Fibroblast of lung (primary cell): ENCODE data around the gene TP53BP2. TPM values are rescaled to one million over a fixed set of nuclear protein-coding genes. Genes with fewer than 3 reads are reported as not detected.

Source experiments
- DNase-seq, 2 donors: peaks; one replicate each; pipeline versions ENCODE4 v3.0.0 to v3.0.0-alpha.2; 2010; ENCODE audit warnings: low read depth in 2 of 2
- H2AFZ ChIP-seq: 2 replicates; pipeline ENCODE4 v1.5.1; 2012; ENCODE audit warnings: low read length, control low read depth, inconsistent platforms
- H3K27ac ChIP-seq: 2 replicates; pipeline ENCODE4 v1.5.1; 2011; ENCODE audit warnings: low read length, control low read depth; ENCODE audit not compliant: insufficient read depth
- H3K27me3 ChIP-seq: 2 replicates; pipeline ENCODE4 v1.5.1; 2011; ENCODE audit warnings: mild to moderate bottlenecking, low read length; ENCODE audit not compliant: control insufficient read depth, insufficient read depth
- H3K36me3 ChIP-seq: 2 replicates; pipeline ENCODE4 v1.5.1; 2011; ENCODE audit warnings: low read length; ENCODE audit not compliant: control insufficient read depth, insufficient read depth
- H3K4me1 ChIP-seq: 2 replicates; pipeline ENCODE4 v1.5.1; 2011; ENCODE audit warnings: low read length; ENCODE audit not compliant: control insufficient read depth, insufficient read depth; ENCODE audit errors: extremely low read depth
- H3K4me2 ChIP-seq: 2 replicates; pipeline ENCODE4 v1.5.1; 2011; ENCODE audit warnings: low read length, control low read depth; ENCODE audit not compliant: insufficient read depth; ENCODE audit errors: extremely low read depth
- H3K4me3 ChIP-seq, 4 experiments: fragments of 200-600 bp in 1 of 4; sonication (generic) in 1 of 4; replicated peaks in 1 of 4; 2 replicates each; pipeline ENCODE4 v1.5.1; 2011 to 2016; ENCODE audit warnings: low read length in 4 of 4, low read depth in 3 of 4, mild to moderate bottlenecking in 3 of 4, control low read depth in 2 of 4, inconsistent platforms in 1 of 4, mixed read lengths in 1 of 4; ENCODE audit not compliant: insufficient read depth in 1 of 4; ENCODE audit errors: control extremely low read depth in 1 of 4
- H3K79me2 ChIP-seq: 2 replicates; pipeline ENCODE4 v1.5.1; 2012; ENCODE audit warnings: mild to moderate bottlenecking, low read length, inconsistent platforms; ENCODE audit not compliant: control insufficient read depth, insufficient read depth
- H3K9ac ChIP-seq: 2 replicates; pipeline ENCODE4 v1.5.1; 2011; ENCODE audit warnings: mild to moderate bottlenecking, low read length, control low read depth; ENCODE audit not compliant: insufficient read depth
- H3K9me3 ChIP-seq: 2 replicates; pipeline ENCODE4 v1.5.1; 2012; ENCODE audit warnings: low read depth, low read length; ENCODE audit not compliant: control insufficient read depth, insufficient read depth
- H4K20me1 ChIP-seq: 2 replicates; pipeline ENCODE4 v1.5.1; 2011; ENCODE audit warnings: low read length; ENCODE audit not compliant: control insufficient read depth, insufficient read depth; ENCODE audit errors: extremely low read depth
- EZH2 ChIP-seq: IDR thresholded peaks from 2 replicates; pipeline ENCODE4 v1.5.1; 2012; ENCODE audit warnings: low read length, control low read depth, mild to moderate bottlenecking; ENCODE audit errors: missing control alignments
- polyA plus RNA-seq, 2 donors: library from polyadenylated mRNA; depleted of rRNA in 1 of 2; stranded (reverse) in 1 of 2; unstranded in 1 of 2; fragments of >200 nt; gene quantifications; 2 replicates each; pipeline ENCODE4 v1.2.1, GENCODE V29; 2011 to 2012; ENCODE audit warnings: missing spikeins in 1 of 2
- total RNA-seq: library from RNA; depleted of rRNA; stranded (reverse); fragments of >200 nt; gene quantifications from 2 replicates; pipeline ENCODE4 v1.2.1, GENCODE V29; 2014
- TF ChIP-seq, protein P1 (sequence below), 2 donors: IDR thresholded peaks in 1 of 2; conservative IDR thresholded peaks in 1 of 2; 1 replicate in 1 of 2; 2 replicates in 1 of 2; pipeline ENCODE4 v1.5.1; 2011 to 2012; ENCODE audit warnings: low read length in 2 of 2, control low read depth in 1 of 2, inconsistent platforms in 1 of 2, low read depth in 1 of 2, mild to moderate bottlenecking in 1 of 2

Gene TP53BP2
- total and polyA plus RNA-seq, 2 donors (not counting 1 experiment from before 2014, with no cell fraction given) = 28.4 to 30.4 TPM

GRCh38 chr1:223836586-223836985, 9.2 kb downstream of the TP53BP2 start:
- DNase-seq = no peak
- Histone ChIP-seq H2AFZ (no peak overlapping the region), H3K4me1 (peaks cover 33% of the 10 kb centered on the region), H3K4me3 (no peak overlapping the region), H3K9ac (no peak overlapping the region), H3K36me3 (no peaks in the 10 kb centered on the region), H3K9me3 (no peaks in the 10 kb centered on the region), H3K27ac (no peak overlapping the region), H3K27me3 (no peaks in the 10 kb centered on the region), H4K20me1 (no peaks in the 10 kb centered on the region), H3K4me2 (no peak overlapping the region), H3K79me2 (peaks cover 90% of the 10 kb centered on the region)
- no peak for TF ChIP-seq EZH2
- TF ChIP-seq, protein P1, sequence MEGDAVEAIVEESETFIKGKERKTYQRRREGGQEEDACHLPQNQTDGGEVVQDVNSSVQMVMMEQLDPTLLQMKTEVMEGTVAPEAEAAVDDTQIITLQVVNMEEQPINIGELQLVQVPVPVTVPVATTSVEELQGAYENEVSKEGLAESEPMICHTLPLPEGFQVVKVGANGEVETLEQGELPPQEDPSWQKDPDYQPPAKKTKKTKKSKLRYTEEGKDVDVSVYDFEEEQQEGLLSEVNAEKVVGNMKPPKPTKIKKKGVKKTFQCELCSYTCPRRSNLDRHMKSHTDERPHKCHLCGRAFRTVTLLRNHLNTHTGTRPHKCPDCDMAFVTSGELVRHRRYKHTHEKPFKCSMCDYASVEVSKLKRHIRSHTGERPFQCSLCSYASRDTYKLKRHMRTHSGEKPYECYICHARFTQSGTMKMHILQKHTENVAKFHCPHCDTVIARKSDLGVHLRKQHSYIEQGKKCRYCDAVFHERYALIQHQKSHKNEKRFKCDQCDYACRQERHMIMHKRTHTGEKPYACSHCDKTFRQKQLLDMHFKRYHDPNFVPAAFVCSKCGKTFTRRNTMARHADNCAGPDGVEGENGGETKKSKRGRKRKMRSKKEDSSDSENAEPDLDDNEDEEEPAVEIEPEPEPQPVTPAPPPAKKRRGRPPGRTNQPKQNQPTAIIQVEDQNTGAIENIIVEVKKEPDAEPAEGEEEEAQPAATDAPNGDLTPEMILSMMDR (conservative IDR thresholded peaks at IDR 0.05 in 1 of 2, IDR thresholded peaks at IDR 0.05 in 1 of 2; ENCODE audit: low read depth in 1 of 2, low read length in 2 of 2) = no peak

DNA sequence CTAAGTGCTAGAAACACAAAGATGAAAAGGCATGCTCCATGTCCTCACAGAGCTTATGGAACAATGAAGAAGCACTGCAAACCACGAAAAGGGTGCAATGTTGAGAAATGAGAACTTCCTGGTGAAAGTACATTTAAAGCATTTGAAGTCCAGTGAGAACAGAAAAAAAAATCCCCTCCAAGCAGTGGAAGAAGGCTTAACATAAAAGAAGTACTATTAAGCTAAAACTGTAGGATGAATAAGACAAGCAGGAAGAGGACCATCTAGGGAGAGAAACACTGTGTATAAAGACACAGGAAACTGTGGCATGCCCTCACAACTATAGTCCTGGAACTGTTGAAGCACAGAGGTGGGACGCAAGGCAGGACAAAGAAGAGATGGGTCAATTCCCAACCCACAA, 10.0 kb downstream of the TP53BP2 start:
- no peak for DNase-seq
- no peak for TF ChIP-seq EZH2
- TF ChIP-seq, protein P1 (conservative IDR thresholded peaks at IDR 0.05 in 1 of 2, IDR thresholded peaks at IDR 0.05 in 1 of 2; ENCODE audit: low read depth in 1 of 2, low read length in 2 of 2) = no peak
- peaks cover 33% of the 10 kb centered on the region for H3K4me1 ChIP-seq
- no peak overlapping the region for H3K9ac ChIP-seq
- H3K36me3 ChIP-seq = no peaks in the 10 kb centered on the region
- no peaks in the 10 kb centered on the region for H3K9me3 ChIP-seq
- H3K4me3 ChIP-seq = no peak overlapping the region
- H4K20me1 ChIP-seq = no peaks in the 10 kb centered on the region
- H3K27me3 ChIP-seq = no peaks in the 10 kb centered on the region
- H3K79me2 ChIP-seq = peaks cover 86% of the 10 kb centered on the region
- peak overlapping the region; percentile 75 for H3K27ac ChIP-seq
- peak overlapping the region; percentile 57 for H3K4me2 ChIP-seq
- H2AFZ ChIP-seq = no peak overlapping the region

DNA sequence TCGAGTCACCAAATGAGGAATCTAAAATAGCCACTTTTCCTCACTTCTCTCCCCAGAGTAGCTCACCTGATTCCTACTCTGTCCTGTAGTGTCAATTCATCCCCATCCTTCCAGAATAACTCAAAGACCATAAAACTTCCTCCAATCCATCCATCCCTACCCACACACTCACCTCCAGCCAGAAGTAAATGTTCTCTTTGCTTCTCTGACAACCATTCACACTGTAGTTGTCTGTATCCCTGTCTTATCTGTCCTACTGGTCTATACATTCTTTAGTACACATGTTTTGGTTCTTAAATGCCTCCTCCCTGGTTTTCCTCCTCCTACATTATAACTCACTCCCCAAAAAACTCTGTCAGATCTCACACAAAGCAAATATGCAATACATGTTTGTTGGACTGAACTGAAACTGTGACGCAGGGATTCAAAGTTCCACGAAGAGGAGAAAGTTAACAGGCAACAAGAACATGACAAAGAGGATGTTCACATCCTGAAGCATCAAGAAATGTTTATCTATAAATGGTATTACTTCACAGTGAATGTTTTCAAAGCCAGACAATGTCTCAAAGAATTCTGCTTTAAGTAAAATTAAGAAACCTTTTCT, 11.0 kb downstream of the TP53BP2 start:
- Histone ChIP-seq H2AFZ (no peak overlapping the region), H3K9me3 (no peaks in the 10 kb centered on the region), H3K27ac (peak overlapping the region; percentile 75), H3K79me2 (peaks cover 86% of the 10 kb centered on the region), H3K4me1 (peaks cover 33% of the 10 kb centered on the region), H3K36me3 (no peaks in the 10 kb centered on the region), H4K20me1 (no peaks in the 10 kb centered on the region), H3K9ac (no peak overlapping the region), H3K27me3 (no peaks in the 10 kb centered on the region), H3K4me2 (peak overlapping the region; percentile 81), H3K4me3 (peak overlapping the region in 2 of 4 experiments; percentile 9 to 29)
- TF ChIP-seq EZH2 = no peak
- TF ChIP-seq, protein P1 (conservative IDR thresholded peaks at IDR 0.05 in 1 of 2, IDR thresholded peaks at IDR 0.05 in 1 of 2; ENCODE audit: low read depth in 1 of 2, low read length in 2 of 2) = no peak
- peak; percentile 67 to 79 for DNase-seq
